ENCODE results near the gene AGMO. TPM values are rescaled to one million over a fixed set of nuclear protein-coding genes. Genes with fewer than 3 reads are reported as not detected.

AGMO gene
- total RNA-seq, 1 experiment from 2014 or later = not detected

DNA sequence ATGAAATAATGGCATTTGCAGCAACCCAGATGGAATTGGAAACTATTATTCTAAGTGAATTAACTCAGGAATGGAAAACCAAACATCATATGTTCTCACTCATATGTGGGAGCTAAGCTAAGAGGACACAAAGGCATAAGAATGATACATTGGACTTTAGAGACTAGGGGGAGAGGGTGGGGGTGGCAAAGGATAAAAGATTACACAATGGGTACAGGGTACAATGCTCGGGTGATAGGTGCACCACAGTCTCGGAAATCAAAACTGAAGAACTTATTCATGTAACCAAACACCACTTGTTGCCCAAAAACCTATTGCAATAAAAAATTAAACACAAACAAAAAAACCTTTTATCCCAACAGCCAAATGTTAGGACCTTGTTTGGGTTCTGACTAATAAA lies 17.8 kb downstream of the AGMO start:
- ChIA-PET POLR2A (no interaction called here), RAD21 (ENCODE audit: low non-redundant PET in 1 of 2, low total read pairs in 2 of 2, uncharacterized antibody in 2 of 2, unreplicated experiment in 2 of 2) (no interaction called here), CTCF (no interaction called here)
- Histone ChIP-seq H3K27ac (ENCODE audit: low read depth, low read length) (no peak overlapping the region), H3K4me1 (ENCODE audit: control insufficient read depth in 1 of 2, insufficient read depth in 2 of 2, low read length in 2 of 2) (no peaks in the 10 kb centered on the region), H3K9me2 (ENCODE audit: insufficient read depth) (no peaks in the 10 kb centered on the region), H3K9me3 (ENCODE audit: control insufficient read depth in 1 of 2, insufficient read depth in 1 of 2, low read depth in 1 of 2, low read length in 2 of 2) (no peaks in the 10 kb centered on the region), H3K27me3 (ENCODE audit: insufficient read depth, low read length) (no peaks in the 10 kb centered on the region), H3K36me3 (ENCODE audit: control insufficient read depth in 1 of 2, insufficient read depth in 2 of 2, low read length in 2 of 2) (no peaks in the 10 kb centered on the region; a peak in 1 of 4 replicates), H3K79me2 (ENCODE audit: insufficient read depth, low read length) (no peaks in the 10 kb centered on the region), H4K20me1 (ENCODE audit: insufficient read depth) (no peaks in the 10 kb centered on the region), H3K4me2 (ENCODE audit: low read length) (no peak overlapping the region), H3K4me3 (replicated peaks in 1 of 2; ENCODE audit: low read depth in 1 of 2, low read length in 2 of 2) (no peak overlapping the region), H3K9ac (ENCODE audit: low read length) (no peak overlapping the region), H2AFZ (ENCODE audit: low read depth, low read length, poor library complexity, severe bottlenecking) (no peak overlapping the region)
- ATAC-seq (no peak), DNase-seq (ENCODE audit: low read depth, low spot score) (no peak)
- TF ChIP-seq, protein P1, sequence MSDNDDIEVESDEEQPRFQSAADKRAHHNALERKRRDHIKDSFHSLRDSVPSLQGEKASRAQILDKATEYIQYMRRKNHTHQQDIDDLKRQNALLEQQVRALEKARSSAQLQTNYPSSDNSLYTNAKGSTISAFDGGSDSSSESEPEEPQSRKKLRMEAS (IDR thresholded peaks at IDR 0.05) = no peak
- TF ChIP-seq TCF7L2 (IDR thresholded peaks at IDR 0.05; ENCODE audit: borderline replicate concordance, extremely low read depth, insufficient read depth, insufficient read length) (no peak), POLR2A (IDR thresholded peaks at IDR 0.05; ENCODE audit: borderline replicate concordance, extremely low read depth, insufficient read depth, insufficient read length) (no peak), ELF1 (IDR thresholded peaks at IDR 0.05; ENCODE audit: borderline replicate concordance, low read depth) (no peak), FOSL1 (IDR thresholded peaks at IDR 0.05; ENCODE audit: low read depth) (no peak), POLR2AphosphoS5 (IDR thresholded peaks at IDR 0.05; ENCODE audit: low read depth, low read length) (no peak)
- intact Hi-C loops (cut with micrococcal nuclease) = no loop called here
- BruUV-seq (replicated peaks) = no TSS peak

DNA sequence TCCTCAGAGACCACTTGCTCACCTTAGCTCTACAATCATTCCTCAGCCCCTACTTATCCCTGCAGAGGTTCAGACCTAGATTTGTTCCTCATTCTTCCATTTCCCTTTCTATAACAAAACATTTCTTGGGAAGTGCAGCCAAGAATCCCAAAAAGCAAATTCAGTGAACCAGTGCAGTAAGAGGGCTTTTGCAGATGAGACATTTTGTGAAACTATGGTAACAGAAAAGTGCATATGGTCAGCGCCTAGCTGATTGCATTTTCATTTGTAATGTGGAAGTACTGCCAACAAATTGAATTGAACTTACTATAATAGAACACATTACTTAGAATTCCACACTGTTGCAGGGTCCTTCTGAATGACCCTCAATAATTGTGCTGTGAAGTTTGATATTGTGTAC lies 18.6 kb downstream of the AGMO start:
- Histone ChIP-seq H3K4me2 (ENCODE audit: low read length) (no peak overlapping the region), H2AFZ (ENCODE audit: low read depth, low read length, poor library complexity, severe bottlenecking) (no peak overlapping the region), H3K9me2 (ENCODE audit: insufficient read depth) (no peaks in the 10 kb centered on the region), H3K27me3 (ENCODE audit: insufficient read depth, low read length) (no peaks in the 10 kb centered on the region), H4K20me1 (ENCODE audit: insufficient read depth) (no peaks in the 10 kb centered on the region), H3K36me3 (ENCODE audit: control insufficient read depth in 1 of 2, insufficient read depth in 2 of 2, low read length in 2 of 2) (no peaks in the 10 kb centered on the region; a peak in 1 of 4 replicates), H3K4me1 (ENCODE audit: control insufficient read depth in 1 of 2, insufficient read depth in 2 of 2, low read length in 2 of 2) (no peaks in the 10 kb centered on the region), H3K9me3 (ENCODE audit: control insufficient read depth in 1 of 2, insufficient read depth in 1 of 2, low read depth in 1 of 2, low read length in 2 of 2) (no peaks in the 10 kb centered on the region), H3K4me3 (replicated peaks in 1 of 2; ENCODE audit: low read depth in 1 of 2, low read length in 2 of 2) (no peak overlapping the region), H3K79me2 (ENCODE audit: insufficient read depth, low read length) (no peaks in the 10 kb centered on the region), H3K27ac (ENCODE audit: low read depth, low read length) (no peak overlapping the region), H3K9ac (ENCODE audit: low read length) (no peak overlapping the region)
- POLR2A ChIA-PET = no interaction called here
- no TSS peak for BruUV-seq (replicated peaks)
- RAD21 ChIA-PET (ENCODE audit: low non-redundant PET in 1 of 2, low total read pairs in 2 of 2, uncharacterized antibody in 2 of 2, unreplicated experiment in 2 of 2) = no interaction called here
- DNase-seq (ENCODE audit: low read depth, low spot score) = no peak
- TF ChIP-seq SIN3A (IDR thresholded peaks at IDR 0.05; ENCODE audit: low read depth) (no peak), FOSL1 (IDR thresholded peaks at IDR 0.05; ENCODE audit: low read depth) (no peak), POLR2AphosphoS5 (IDR thresholded peaks at IDR 0.05; ENCODE audit: low read depth, low read length) (no peak), SP1 (IDR thresholded peaks at IDR 0.05; ENCODE audit: low read depth) (no peak), ZFX (IDR thresholded peaks at IDR 0.05) (no peak), CBX3 (IDR thresholded peaks at IDR 0.05; ENCODE audit: low read depth) (no peak), RAD21 (IDR thresholded peaks at IDR 0.05; ENCODE audit: low read depth) (no peak), POLR2A (IDR thresholded peaks at IDR 0.05; ENCODE audit: borderline replicate concordance, extremely low read depth, insufficient read depth, insufficient read length) (no peak), ZNF274 (IDR thresholded peaks at IDR 0.05; ENCODE audit: low read depth, low read length) (no peak)
- TF ChIP-seq, protein P2, sequence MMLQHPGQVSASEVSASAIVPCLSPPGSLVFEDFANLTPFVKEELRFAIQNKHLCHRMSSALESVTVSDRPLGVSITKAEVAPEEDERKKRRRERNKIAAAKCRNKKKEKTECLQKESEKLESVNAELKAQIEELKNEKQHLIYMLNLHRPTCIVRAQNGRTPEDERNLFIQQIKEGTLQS (IDR thresholded peaks at IDR 0.05) = no peak
- intact Hi-C loops (cut with micrococcal nuclease) = no loop called here
- CTCF ChIA-PET = no interaction called here
- no peak for ATAC-seq
